ENCODE results near the gene FAR2.

DNA sequence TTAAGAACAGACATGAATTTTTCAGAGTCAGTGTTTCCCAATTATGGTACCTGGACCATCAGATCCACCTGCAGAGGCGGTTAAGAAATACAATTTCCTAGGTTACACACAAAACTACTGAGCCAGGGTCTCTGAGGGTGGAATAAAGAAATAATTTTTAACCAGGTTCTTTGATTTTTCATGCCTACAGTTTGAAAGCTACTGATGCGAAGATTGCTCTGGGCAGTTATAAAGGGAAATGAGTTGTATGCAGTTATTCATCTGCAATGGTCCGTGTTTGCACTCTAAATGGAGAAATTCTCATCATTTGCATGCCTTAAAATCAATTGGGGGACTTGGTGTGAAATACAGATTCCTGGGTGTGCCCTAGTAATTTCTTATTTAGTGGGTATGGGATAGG is 142.1 kb downstream of the FAR2 start:
- TF ChIP-seq, protein P1, sequence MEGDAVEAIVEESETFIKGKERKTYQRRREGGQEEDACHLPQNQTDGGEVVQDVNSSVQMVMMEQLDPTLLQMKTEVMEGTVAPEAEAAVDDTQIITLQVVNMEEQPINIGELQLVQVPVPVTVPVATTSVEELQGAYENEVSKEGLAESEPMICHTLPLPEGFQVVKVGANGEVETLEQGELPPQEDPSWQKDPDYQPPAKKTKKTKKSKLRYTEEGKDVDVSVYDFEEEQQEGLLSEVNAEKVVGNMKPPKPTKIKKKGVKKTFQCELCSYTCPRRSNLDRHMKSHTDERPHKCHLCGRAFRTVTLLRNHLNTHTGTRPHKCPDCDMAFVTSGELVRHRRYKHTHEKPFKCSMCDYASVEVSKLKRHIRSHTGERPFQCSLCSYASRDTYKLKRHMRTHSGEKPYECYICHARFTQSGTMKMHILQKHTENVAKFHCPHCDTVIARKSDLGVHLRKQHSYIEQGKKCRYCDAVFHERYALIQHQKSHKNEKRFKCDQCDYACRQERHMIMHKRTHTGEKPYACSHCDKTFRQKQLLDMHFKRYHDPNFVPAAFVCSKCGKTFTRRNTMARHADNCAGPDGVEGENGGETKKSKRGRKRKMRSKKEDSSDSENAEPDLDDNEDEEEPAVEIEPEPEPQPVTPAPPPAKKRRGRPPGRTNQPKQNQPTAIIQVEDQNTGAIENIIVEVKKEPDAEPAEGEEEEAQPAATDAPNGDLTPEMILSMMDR (conservative IDR thresholded peaks at IDR 0.05; ENCODE audit: low read depth in 2 of 2): no peak
- TF ChIP-seq CREB1 (CRISPR knock-in tag; IDR thresholded peaks at IDR 0.05; ENCODE audit: low read depth) (no peak), POLR2AphosphoS5 (IDR thresholded peaks at IDR 0.05; ENCODE audit: low read depth) (no peak), EZH2phosphoT487 (IDR thresholded peaks at IDR 0.05; ENCODE audit: unreplicated experiment) (no peak), EZH2 (IDR thresholded peaks at IDR 0.05; ENCODE audit: low read depth, unreplicated experiment) (no peak), ZNF331 (CRISPR knock-in tag; IDR thresholded peaks at IDR 0.05; ENCODE audit: low read depth) (no peak), JUNB (IDR thresholded peaks at IDR 0.05; ENCODE audit: unreplicated experiment) (no peak)
- TF ChIP-seq, protein P2, sequence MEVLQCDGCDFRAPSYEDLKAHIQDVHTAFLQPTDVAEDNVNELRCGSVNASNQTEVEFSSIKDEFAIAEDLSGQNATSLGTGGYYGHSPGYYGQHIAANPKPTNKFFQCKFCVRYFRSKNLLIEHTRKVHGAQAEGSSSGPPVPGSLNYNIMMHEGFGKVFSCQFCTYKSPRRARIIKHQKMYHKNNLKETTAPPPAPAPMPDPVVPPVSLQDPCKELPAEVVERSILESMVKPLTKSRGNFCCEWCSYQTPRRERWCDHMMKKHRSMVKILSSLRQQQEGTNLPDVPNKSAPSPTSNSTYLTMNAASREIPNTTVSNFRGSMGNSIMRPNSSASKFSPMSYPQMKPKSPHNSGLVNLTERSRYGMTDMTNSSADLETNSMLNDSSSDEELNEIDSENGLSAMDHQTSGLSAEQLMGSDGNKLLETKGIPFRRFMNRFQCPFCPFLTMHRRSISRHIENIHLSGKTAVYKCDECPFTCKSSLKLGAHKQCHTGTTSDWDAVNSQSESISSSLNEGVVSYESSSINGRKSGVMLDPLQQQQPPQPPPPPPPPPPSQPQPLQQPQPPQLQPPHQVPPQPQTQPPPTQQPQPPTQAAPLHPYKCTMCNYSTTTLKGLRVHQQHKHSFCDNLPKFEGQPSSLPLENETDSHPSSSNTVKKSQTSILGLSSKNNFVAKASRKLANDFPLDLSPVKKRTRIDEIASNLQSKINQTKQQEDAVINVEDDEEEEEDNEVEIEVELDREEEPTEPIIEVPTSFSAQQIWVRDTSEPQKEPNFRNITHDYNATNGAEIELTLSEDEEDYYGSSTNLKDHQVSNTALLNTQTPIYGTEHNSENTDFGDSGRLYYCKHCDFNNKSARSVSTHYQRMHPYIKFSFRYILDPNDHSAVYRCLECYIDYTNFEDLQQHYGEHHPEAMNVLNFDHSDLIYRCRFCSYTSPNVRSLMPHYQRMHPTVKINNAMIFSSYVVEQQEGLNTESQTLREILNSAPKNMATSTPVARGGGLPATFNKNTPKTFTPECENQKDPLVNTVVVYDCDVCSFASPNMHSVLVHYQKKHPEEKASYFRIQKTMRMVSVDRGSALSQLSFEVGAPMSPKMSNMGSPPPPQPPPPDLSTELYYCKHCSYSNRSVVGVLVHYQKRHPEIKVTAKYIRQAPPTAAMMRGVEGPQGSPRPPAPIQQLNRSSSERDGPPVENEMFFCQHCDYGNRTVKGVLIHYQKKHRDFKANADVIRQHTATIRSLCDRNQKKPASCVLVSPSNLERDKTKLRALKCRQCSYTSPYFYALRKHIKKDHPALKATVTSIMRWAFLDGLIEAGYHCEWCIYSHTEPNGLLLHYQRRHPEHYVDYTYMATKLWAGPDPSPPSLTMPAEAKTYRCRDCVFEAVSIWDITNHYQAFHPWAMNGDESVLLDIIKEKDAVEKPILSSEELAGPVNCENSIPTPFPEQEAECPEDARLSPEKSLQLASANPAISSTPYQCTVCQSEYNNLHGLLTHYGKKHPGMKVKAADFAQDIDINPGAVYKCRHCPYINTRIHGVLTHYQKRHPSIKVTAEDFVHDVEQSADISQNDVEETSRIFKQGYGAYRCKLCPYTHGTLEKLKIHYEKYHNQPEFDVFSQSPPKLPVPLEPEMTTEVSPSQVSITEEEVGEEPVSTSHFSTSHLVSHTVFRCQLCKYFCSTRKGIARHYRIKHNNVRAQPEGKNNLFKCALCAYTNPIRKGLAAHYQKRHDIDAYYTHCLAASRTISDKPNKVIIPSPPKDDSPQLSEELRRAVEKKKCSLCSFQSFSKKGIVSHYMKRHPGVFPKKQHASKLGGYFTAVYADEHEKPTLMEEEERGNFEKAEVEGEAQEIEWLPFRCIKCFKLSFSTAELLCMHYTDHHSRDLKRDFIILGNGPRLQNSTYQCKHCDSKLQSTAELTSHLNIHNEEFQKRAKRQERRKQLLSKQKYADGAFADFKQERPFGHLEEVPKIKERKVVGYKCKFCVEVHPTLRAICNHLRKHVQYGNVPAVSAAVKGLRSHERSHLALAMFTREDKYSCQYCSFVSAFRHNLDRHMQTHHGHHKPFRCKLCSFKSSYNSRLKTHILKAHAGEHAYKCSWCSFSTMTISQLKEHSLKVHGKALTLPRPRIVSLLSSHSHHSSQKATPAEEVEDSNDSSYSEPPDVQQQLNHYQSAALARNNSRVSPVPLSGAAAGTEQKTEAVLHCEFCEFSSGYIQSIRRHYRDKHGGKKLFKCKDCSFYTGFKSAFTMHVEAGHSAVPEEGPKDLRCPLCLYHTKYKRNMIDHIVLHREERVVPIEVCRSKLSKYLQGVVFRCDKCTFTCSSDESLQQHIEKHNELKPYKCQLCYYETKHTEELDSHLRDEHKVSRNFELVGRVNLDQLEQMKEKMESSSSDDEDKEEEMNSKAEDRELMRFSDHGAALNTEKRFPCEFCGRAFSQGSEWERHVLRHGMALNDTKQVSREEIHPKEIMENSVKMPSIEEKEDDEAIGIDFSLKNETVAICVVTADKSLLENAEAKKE (CRISPR knock-in tag; IDR thresholded peaks at IDR 0.05): no peak
- TF ChIP-seq, protein P3, sequence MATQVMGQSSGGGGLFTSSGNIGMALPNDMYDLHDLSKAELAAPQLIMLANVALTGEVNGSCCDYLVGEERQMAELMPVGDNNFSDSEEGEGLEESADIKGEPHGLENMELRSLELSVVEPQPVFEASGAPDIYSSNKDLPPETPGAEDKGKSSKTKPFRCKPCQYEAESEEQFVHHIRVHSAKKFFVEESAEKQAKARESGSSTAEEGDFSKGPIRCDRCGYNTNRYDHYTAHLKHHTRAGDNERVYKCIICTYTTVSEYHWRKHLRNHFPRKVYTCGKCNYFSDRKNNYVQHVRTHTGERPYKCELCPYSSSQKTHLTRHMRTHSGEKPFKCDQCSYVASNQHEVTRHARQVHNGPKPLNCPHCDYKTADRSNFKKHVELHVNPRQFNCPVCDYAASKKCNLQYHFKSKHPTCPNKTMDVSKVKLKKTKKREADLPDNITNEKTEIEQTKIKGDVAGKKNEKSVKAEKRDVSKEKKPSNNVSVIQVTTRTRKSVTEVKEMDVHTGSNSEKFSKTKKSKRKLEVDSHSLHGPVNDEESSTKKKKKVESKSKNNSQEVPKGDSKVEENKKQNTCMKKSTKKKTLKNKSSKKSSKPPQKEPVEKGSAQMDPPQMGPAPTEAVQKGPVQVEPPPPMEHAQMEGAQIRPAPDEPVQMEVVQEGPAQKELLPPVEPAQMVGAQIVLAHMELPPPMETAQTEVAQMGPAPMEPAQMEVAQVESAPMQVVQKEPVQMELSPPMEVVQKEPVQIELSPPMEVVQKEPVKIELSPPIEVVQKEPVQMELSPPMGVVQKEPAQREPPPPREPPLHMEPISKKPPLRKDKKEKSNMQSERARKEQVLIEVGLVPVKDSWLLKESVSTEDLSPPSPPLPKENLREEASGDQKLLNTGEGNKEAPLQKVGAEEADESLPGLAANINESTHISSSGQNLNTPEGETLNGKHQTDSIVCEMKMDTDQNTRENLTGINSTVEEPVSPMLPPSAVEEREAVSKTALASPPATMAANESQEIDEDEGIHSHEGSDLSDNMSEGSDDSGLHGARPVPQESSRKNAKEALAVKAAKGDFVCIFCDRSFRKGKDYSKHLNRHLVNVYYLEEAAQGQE (IDR thresholded peaks at IDR 0.05; ENCODE audit: unreplicated experiment): no peak

All from GM23338 (cell line).